Tibial nerve (tissue), 4 donors: ENCODE measurements around the gene INSIG1. TPM values are rescaled to one million over a fixed set of nuclear protein-coding genes. Genes with fewer than 3 reads are reported as not detected.

Experiments used
- DNase-seq, 2 donors: peaks; one replicate each; pipeline ENCODE4 v3.0.0-alpha.2; 2019; ENCODE audit warnings: low spot score in 2 of 2
- H3K27ac ChIP-seq, 4 donors: fragments of 200-600 bp; sonication (generic) in 3 of 4; one replicate each; pipeline ENCODE4 v1.5.1; 2017 to 2019; ENCODE audit warnings: mild to moderate bottlenecking in 1 of 4
- H3K27me3 ChIP-seq, 2 donors: fragments of 200-600 bp; sonication (generic) in 1 of 2; one replicate each; pipeline versions ENCODE4 v1.5.1 to v1.6.0; 2017 to 2019
- H3K36me3 ChIP-seq, 3 donors: fragments of 200-600 bp; sonication (generic); one replicate each; pipeline ENCODE4 v1.5.1; 2018 to 2019
- H3K4me1 ChIP-seq, 4 donors: fragments of 200-600 bp; sonication (generic) in 3 of 4; one replicate each; pipeline ENCODE4 v1.5.1; 2017 to 2019
- H3K4me3 ChIP-seq, 4 donors: fragments of 200-600 bp; sonication (generic) in 3 of 4; one replicate each; pipeline ENCODE4 v1.5.1; 2017 to 2019; ENCODE audit warnings: mild to moderate bottlenecking in 1 of 4, moderate library complexity in 1 of 4
- H3K9me3 ChIP-seq, 4 donors: fragments of 200-600 bp; sonication (generic) in 3 of 4; one replicate each; pipeline ENCODE4 v1.5.1; 2017 to 2019
- CTCF ChIP-seq, 5 experiments: fragments of 200-600 bp in 3 of 5; fragments of 450-650 bp in 2 of 5; sonication (generic) in 3 of 5; IDR thresholded peaks; one replicate each; pipeline ENCODE4 v1.5.1; 2016 to 2019; ENCODE audit warnings: antibody characterized with exemption in 5 of 5, mild to moderate bottlenecking in 3 of 5, moderate library complexity in 2 of 5
- EP300 ChIP-seq, 2 donors: sonication (generic); formaldehyde crosslinking; IDR thresholded peaks; one replicate each; pipeline ENCODE4 v1.6.1; 2017; ENCODE audit warnings: antibody characterized with exemption in 2 of 2, mild to moderate bottlenecking in 1 of 2
- POLR2A ChIP-seq, 2 donors: fragments of 450-650 bp; IDR thresholded peaks; one replicate each; pipeline ENCODE4 v1.6.1; 2017; ENCODE audit warnings: antibody characterized with exemption in 2 of 2, mild to moderate bottlenecking in 2 of 2, moderate library complexity in 2 of 2
- WGBS, 2 donors: methylation state at CpG; one replicate each; pipeline ENCODE4 v1.1.5; 2018; 5-methylcytosine and 5-hydroxymethylcytosine counted together
- total RNA-seq, 4 donors: library from RNA; depleted of rRNA; stranded (reverse); fragments of >200 nt; gene quantifications; one replicate each; pipeline ENCODE4 v1.1.0, GENCODE V29; 2016

INSIG1 gene
- total RNA-seq, 4 donors from 2014 or later = 66.9 to 91.7 (median 80.5) TPM

- no peaks in the 10 kb centered on the region for H3K36me3 ChIP-seq
- H3K4me1 ChIP-seq = peaks cover 0 to 36% (median 23%) of the 10 kb centered on the region in 4 donors
- no peak for DNase-seq
- H3K4me3 ChIP-seq = peak overlapping the region in 3 of 4 donors; percentile 67 to 77 (median 73)
- H3K27me3 ChIP-seq = no peaks in the 10 kb centered on the region
- WGBS, 2 donors = 78 to 87% methylated on average over 18 of the region's 18 CpGs
- no peak for TF ChIP-seq POLR2A (IDR thresholded peaks at IDR 0.05)
- no peak for TF ChIP-seq EP300 (IDR thresholded peaks at IDR 0.05)
- TF ChIP-seq CTCF (IDR thresholded peaks at IDR 0.05) = no peak
- peak overlapping the region; percentile 94 to 98 (median 96) for H3K27ac ChIP-seq
- H3K9me3 ChIP-seq = no peaks in the 10 kb centered on the region
Measured at GRCh38 chr7:155296006-155296787, 1.5 kb upstream of the INSIG1 start.

GRCh38 chr7:155296788-155297516, 726 bp upstream of the INSIG1 start:
- H3K27ac ChIP-seq = peak overlapping the region; percentile 94 to 98 (median 96)
- WGBS, 2 donors = 5 to 6% methylated on average over 37 to 42 of the region's 57 CpGs
- peaks cover 0 to 40% (median 25%) of the 10 kb centered on the region in 4 donors for H3K4me1 ChIP-seq
- no peaks in the 10 kb centered on the region for H3K27me3 ChIP-seq
- H3K9me3 ChIP-seq = no peaks in the 10 kb centered on the region
- H3K36me3 ChIP-seq = no peaks in the 10 kb centered on the region
- DNase-seq = no peak
- H3K4me3 ChIP-seq = peak overlapping the region; percentile 67 to 90 (median 75)
- peak in 1 of 2 donors; percentile 37 for TF ChIP-seq EP300 (IDR thresholded peaks at IDR 0.05)
- no peak for TF ChIP-seq POLR2A (IDR thresholded peaks at IDR 0.05)
- TF ChIP-seq CTCF (IDR thresholded peaks at IDR 0.05) = peak in 4 of 5 experiments; percentile 50 to 90 (median 66)

GRCh38 chr7:155298288-155298833, 683 bp downstream of the INSIG1 start:
- TF ChIP-seq CTCF (IDR thresholded peaks at IDR 0.05) = no peak
- no peak for TF ChIP-seq EP300 (IDR thresholded peaks at IDR 0.05)
- no peak for TF ChIP-seq POLR2A (IDR thresholded peaks at IDR 0.05)
- Histone ChIP-seq H3K9me3 (no peaks in the 10 kb centered on the region), H3K27ac (peak overlapping the region; percentile 96 to 98 (median 98)), H3K27me3 (no peaks in the 10 kb centered on the region), H3K4me1 (peaks cover 0 to 40% (median 25%) of the 10 kb centered on the region in 4 donors), H3K4me3 (peak overlapping the region; percentile 72 to 93 (median 84)), H3K36me3 (peaks cover 0 to 9% (median 0%) of the 10 kb centered on the region in 3 donors)
- DNase-seq = no peak
- 0 to 2% methylated on average over 13 to 20 of the region's 34 CpGs for WGBS, 2 donors

- H3K9me3 ChIP-seq = no peaks in the 10 kb centered on the region
- peak overlapping the region; percentile 72 to 93 (median 84) for H3K4me3 ChIP-seq
- H3K4me1 ChIP-seq = peaks cover 0 to 37% (median 25%) of the 10 kb centered on the region in 4 donors
- WGBS, 2 donors = 0 to 1% methylated on average over 24 to 27 of the region's 27 CpGs
- H3K27me3 ChIP-seq = no peaks in the 10 kb centered on the region
- TF ChIP-seq POLR2A (IDR thresholded peaks at IDR 0.05) (peak; percentile 52 to 86), EP300 (IDR thresholded peaks at IDR 0.05) (peak; percentile 87 to 89), CTCF (IDR thresholded peaks at IDR 0.05) (peak in 4 of 5 experiments; percentile 8 to 49 (median 25))
- H3K36me3 ChIP-seq = peaks cover 0 to 15% (median 0%) of the 10 kb centered on the region in 3 donors
- DNase-seq = peak; percentile 86 to 87
- peak overlapping the region; percentile 96 to 98 (median 98) for H3K27ac ChIP-seq
Measured at GRCh38 chr7:155298834-155299534, 1.3 kb downstream of the INSIG1 start.
